SK-MEL-5 (cell line): Measurements from ENCODE around the gene AK3. TPM values are rescaled to one million over a fixed set of nuclear protein-coding genes. Genes with fewer than 3 reads are reported as not detected.
"Not testable (repeated sequence)": the region's sequence is repeated elsewhere in the genome, so short reads cannot be mapped to it uniquely, and the experiment has no call there.

ENCODE experiments used
- DNase-seq: peaks from one replicate; pipeline ENCODE4 v3.0.0-alpha.2; 2016; ENCODE audit warnings: low read depth, low spot score
- in situ Hi-C: cut with HindIII; loops from 2 replicates; pipeline ENCODE4 v1.10.0; 2016; ENCODE audit warnings: low sequenced_read_pairs, high pct_unique_total_duplicates, low pct_unique_long_range_greater_than_20kb
- total RNA-seq: library from RNA; depleted of rRNA; stranded (reverse); fragments of >200 nt; shearing (Covaris generic); gene quantifications from 2 replicates; pipeline ENCODE4 v1.2.3, GENCODE V29; 2014

The AK3 gene
- total RNA-seq, 1 experiment from 2014 or later = 42.5 TPM

DNA sequence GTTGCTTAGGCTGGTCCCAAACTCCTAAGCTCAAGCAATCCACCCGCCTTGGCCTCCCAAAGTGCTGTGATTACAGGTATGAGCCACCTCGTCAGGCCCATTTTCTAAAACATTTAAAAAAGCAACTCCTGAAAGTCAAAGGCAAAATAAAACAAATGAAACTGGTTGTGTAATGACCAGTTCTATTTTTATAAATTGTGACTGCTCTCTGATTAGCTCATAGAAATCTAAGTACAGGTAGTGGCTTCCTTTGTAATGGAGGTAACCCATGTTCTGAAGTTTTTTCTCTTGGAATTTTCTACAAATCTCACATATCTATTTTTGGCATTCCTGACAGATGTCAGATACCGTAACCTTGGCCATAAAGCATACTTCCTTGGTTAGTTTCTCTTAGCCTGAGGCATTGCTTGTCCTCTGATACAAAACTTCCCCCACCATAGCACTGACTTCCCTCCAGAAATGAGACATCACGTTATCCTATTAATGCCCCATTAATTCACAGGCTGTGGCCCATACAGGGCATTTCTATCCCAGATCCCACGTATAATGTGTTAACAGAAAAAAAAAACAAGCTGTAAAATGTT is 14.1 kb upstream of the AK3 start:
- DNase-seq = no peak
- in situ Hi-C loops = no loop called here

DNA sequence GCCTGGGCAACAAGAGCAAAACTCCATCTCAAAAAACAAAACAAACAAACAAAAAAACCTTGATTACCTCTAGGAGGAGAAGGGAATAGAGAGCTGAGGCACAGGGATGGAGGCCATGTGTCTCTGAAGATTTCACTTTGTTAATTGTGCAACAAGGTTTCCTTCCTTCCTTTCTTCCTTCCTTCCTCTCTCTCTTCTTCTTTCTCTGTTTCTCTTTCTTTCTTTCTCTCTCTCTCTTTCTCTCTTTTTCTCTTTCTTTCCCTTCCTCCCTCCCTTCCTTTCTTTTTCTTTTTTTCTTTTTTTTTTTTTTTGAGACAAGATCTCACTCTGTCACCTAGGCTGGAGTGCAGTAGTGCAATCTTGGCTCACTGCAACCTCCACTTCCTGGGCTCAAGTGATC is 13.5 kb upstream of the AK3 start:
- in situ Hi-C loops, DNase-seq: not testable (repeated sequence)

DNA sequence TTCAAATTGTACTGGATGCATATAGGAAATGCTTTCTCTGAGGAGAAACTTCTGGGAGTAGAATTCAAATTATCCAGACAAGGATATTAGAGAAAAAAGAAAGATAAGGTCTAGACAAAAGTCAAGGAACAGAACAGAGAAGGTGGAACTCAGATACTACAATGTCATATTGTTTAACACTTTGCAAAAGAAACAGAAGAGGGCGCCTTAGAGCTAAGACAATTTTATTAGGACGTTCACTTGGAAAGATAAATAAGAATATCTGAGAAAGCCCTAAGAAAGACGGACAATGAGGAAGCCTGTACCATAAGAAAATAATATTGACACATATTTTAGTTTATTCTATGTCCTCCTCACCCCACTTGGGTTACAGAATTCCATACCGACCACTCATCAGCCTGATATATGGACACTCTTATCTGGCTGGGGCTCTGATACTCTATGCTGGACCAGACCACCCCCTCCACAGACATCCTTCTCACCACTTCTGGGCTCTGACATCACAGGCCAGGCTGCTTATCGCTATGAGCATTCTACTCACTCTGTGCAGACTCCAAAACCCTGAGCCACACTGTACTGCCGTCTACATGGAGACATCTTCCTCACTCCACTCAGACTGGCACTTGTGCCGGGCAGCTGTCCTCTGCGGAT is 9.1 kb upstream of the AK3 start:
- in situ Hi-C loops = no loop called here
- DNase-seq = peak; percentile 53

DNA sequence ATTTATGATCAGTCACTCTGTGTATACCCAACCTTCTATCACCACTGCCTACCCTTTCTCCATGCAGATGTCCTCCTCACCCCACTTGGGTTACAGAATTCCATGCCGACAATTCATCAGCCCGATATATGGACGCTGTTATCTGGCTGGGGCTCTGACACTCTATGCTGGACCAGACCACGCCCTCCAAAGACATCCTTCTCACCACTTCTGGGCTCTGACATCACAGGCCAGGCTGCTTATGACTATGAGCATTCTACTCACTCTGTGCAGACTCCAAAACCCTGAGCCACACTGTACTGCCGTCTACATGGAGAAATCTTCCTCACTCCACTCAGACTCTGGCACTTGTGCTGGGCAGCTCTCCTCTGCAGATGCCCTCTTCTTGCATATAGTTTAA is 7.6 kb upstream of the AK3 start:
- peak; percentile 40 for DNase-seq
- in situ Hi-C loops = no loop called here

DNA sequence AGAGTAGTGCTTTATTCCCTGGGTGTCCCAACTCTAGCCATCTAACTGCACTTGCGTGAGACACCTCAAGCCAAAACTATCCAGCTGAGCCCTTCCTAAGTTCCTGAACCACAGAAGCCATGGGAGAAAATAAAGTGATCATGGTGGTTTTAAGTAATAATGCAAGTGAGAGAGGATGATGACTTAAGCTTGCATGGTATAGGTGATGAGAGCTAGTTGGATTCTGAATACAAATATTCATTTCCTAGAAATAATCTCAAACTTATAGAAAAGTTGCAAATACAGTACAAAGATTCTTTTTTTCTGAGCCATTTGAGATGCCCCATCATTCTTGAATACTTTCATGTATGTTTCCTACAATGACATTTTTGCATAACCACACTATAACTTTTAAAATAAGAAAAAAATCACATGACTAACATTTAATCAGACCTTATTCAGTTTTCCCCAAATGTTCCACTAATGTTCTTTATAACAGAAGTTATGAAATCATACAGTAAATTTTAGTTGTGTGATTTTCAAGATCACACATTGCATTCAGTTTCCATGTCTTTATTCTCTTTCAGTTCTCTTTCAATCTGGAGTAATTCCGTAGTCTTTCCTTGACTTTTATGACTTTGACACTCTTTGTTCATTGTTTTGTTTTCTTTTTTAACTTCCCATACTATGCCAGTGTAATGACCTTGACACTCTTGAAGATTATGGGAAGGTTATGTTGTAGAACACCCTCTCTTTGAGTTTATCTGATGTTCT is 5.5 kb upstream of the AK3 start:
- in situ Hi-C loops = no loop called here
- no peak for DNase-seq

DNA sequence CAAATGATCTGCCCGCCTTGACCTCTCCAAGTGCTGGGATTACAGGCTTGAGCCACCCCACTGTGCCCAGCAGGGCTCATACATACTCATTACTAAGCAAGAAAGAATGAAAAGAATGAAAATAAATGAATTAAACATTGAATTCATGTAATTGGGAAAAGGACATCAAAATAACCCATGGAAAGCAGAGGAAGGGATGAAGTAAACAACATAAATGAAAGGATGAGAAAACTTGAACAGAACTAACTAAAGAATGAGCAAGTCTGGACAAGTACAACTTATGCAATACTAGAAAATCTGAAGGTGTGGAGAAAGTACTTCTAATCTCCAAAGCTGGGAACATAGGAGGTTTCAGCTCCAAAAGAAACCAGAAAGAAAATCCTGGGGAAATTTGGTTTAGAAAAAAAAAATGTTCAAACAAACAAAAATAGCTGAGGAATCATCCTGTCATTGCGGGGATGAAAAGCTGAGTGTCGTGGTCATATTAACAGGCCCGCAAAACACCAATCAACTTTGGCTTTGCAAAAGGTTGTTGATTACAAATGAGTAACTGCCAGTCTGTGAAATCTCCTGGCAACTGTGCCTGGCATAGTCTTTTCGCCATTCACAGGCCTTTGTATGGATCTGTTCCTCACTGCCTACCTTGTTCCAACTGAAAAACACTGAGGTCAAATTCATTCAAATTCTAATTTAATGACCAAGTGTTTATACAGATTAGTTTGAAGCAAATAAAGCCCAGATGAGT is 2.3 kb upstream of the AK3 start:
- in situ Hi-C loops = no loop called here
- no peak for DNase-seq

DNA sequence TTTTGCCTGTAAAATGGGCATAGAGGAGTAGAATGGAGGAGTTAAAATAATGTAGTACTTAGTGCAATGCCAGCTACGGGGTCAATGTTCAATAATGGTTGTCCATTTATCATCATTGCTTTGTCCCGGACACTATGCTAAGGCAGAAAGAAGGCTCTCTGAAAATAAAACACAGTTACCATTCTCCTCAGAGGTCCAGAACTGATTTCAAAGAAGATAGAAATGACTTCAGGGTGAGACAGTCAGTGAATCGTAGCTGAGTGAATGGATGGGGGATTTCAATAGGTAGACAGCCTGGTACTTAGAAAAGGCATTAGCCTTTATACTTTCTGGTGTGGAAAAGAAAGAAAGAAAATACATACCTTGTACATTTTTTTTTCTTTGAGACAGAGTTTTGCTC is 1.2 kb upstream of the AK3 start:
- in situ Hi-C loops = no loop called here
- DNase-seq = no peak

DNA sequence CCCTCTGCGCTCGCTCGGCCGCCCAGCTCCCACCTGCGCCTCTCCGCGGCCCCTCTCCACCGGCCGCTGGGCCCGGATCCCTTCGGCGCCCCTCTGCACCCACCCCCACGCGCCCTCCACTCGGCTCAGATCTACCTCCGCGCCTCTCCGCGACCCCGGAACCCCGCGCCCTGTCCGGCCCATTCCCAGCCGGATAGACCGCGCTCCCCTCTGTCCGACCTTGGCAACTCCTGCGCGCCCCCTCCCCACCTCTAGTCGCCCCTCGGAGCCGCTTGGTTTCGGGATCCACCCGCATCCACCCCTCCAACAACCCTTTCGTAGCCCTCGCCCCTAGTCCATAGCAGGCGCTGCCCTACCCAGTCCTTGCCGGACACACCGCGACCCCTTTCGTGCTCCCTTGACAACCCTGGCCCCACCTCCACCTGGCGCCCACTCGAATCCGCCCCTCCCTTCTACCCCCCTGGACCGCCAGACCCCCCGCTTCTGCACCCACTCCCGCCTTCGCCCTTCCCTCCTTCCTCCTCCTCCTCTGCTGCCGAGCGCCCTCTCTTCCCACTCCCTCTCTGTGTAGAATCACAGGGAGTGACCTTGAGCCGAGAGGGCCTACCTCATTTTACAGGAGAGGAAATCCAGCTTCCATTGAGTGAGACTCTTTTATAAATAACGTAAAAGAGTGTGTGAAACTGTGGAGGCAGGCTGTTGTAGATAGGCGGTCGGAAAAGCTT is 525 bp upstream of the AK3 start:
- in situ Hi-C loops = no loop called here
- DNase-seq = peak; percentile 3

DNA sequence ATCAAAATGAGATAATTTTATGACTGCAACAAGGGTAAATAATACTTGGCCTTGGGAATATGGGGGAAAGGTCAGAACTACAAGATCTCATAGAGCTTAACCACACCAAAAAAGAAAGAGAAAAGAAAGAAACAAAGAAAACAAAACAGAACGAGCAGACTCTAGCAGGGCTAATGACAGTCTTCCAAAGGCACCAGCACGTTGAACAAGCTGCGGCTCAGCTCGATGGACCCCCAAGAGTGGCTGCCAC is 689 bp downstream of the AK3 start:
- DNase-seq = peak; percentile 2
- in situ Hi-C loops = no loop called here

DNA sequence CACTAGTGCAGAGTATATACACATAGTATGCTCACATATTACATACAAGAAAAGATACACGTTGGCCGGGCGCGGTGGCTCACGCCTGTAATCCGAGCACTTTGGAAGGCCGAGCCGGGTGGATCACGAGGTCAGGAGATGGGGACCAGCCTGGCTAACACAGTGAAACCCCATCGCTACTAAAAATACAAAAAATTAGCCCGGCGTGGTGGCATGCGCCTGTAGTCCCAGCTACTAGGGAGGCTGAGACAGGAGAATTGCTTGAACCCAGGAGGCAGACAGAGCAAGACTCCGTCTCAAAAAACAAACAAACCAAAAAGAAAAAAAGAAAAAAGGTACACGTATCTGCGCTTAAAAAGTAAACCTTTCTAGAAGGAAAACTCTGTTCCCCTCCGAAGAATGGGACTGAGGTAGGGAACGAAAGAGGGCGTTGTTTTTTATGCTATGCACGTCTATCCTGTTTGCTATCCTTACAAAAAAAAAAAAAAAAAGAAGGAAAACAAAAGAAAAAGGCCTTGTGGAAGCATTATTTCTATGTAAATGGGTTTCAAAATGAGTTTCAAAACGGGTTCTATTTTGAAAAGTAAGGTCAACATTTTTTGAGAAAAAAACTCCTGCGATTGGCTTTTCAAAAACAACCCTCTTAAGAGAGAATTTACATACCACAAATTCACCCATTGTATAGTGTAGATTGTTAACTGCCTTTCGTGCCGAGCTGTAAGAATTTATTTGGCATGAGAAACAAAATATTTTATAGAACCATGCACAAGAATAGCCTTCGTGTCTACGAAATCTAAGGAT is 1.2 kb downstream of the AK3 start:
- DNase-seq = peak; percentile 2
- in situ Hi-C loops = no loop called here

DNA sequence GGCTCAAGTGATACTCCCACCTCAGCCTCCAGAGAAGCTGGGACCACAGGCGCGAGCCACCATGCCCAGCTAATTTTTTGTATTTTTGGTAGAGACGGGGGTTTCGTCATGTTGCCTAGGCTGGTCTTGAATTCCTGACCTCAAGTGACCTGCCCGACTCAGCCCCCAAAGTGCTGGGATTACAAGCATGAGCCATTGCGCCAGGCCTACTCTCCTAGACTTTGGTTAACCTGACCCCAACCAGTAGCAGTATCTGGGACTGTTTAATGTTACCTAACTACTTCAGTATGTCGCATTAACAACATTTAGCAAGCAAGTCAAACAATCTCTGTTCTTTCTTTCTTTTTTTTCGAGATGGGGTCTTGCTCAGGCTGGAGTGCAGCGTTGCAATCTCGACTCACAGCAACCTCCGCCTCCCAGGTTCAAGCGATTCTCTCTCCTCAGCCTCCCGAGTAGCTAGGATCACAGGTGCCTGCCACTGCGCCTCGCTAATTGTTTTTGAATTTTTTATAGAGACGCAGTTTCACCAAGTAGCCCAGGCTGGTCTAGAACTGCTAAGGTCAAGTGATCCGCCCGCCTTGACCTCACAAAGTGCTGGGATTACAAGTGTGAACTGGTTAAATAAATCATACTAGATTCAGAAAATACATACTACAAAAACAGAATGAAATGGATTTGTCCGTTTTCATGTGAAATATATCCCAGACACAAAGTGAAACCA is 2.0 kb downstream of the AK3 start:
- in situ Hi-C loops = no loop called here
- DNase-seq = no peak

DNA sequence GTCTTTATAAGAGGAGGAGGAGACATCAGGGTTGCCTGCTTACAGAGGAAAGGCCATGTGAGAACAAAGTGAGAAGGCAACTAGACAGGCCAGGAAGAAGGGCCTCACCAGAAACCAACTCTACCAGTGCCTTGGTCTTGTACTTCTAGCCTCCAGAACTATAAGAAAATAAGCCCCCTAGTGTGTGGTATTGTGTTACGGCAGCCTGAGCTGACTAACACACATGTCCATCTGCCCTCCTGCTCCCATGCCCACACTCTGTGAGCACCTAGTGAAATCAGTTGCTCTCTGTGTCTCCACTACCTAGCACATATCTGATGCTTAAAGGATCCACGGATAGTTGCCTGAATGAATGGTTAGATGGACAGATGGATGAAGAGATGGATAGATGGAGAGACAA is 6.9 kb downstream of the AK3 start:
- no peak for DNase-seq
- in situ Hi-C loops = no loop called here

DNA sequence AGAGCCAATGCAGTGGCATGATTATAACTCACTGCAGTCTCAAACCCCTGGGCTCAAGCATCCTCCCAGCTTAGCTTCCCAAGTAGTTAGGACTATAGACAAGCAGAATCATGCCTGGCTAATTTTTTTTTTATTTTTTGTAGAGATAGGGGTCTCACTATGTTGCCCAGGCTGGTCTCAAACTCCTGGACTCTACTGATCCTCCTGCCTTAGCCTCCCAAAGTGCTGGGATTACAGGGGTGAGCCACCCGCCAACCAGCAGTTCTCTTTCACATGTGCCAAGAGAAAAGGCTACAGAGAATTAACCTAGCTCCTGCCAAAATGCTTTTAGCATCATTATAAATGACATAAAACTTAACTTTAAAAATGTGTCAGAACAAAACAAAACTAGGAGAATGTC is 8.1 kb downstream of the AK3 start:
- in situ Hi-C loops = no loop called here
- DNase-seq = no peak

DNA sequence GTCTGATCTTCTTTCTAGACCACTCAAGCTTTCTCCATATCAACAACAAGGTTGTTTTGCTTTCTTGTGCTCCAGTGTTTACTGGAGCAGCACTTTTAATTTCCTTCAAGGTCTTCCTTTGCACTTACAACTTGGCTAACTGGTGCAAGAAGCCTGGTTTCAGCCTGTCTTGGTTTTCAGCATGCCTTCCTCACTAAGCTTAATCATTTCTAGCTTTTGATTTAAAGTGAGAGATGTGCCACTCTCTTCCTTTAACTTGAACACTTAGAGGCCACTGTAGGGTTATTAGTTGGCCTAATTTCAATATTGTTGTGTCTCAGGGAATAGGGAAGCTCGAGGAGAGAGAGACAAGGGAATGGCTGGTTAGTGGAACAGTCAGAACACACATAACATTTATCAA is 13.4 kb downstream of the AK3 start:
- DNase-seq = no peak
- in situ Hi-C loops = no loop called here

DNA sequence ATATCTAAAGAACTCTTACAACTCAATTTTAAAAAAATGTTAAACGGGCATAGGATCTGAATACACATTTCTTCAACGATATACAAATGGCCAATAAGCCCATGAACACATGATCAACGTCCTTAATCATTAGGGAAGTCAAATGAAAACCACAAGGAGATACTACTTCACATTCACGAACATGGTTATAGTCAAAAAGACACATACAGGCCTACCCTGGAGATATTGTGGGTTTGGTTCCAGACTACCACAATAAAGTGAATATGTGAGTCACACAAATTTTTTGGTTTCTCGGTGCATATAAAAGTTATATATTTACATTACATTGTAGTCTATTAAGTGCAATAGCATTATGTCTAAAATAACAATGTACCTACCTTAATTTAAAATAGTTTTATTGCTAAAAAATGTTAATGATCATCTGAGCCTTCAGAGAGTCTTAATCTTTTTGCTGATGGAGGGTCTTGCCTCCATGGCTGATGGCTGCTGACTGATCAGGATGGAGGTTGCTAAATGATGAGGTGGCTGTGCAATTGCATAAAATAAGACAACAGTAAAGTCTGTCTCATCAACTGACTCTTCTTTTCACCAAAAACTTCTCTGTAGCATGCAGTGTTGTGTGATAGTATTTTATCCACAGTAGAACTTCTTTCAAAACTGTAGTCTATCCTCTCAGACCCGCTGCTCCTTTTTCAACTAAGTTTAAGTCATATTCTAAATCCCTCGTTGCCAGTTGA is 15.1 kb downstream of the AK3 start:
- in situ Hi-C loops = no loop called here
- no peak for DNase-seq

DNA sequence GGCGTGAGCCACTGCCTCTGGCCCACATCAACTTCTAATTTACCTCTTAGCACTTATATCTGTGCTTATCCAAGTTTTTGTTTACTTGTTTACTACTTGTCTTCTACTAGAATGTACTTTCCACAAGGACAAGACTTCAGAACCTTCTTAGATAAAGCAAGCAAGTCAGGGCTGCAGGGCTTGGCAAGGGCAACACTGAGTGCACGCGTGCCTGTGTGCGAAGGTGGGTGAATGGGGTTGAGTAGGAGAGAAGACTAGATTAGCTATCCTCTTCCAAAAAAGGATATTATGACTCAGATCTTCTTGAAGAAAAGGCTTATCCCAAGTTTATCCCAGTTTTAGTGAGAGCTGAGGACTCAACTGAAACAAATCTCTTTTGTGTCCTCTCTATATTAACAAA is 19.3 kb downstream of the AK3 start:
- in situ Hi-C loops = no loop called here
- DNase-seq = no peak
